Suprapubic skin (tissue), 4 donors: ENCODE measurements around the gene RPRM. TPM values are rescaled to one million over a fixed set of nuclear protein-coding genes. Genes with fewer than 3 reads are reported as not detected.
"Not testable (repeated sequence)": the region's sequence is repeated elsewhere in the genome, so short reads cannot be mapped to it uniquely, and the experiment has no call there.

Experiments used
- DNase-seq, 2 donors: peaks; one replicate each; pipeline ENCODE4 v3.0.0-alpha.2; 2019; ENCODE audit warnings: low spot score in 2 of 2
- H3K27ac ChIP-seq: fragments of 200-600 bp; sonication (generic); one replicate; pipeline ENCODE4 v1.5.1; 2019
- H3K27me3 ChIP-seq: fragments of 200-600 bp; sonication (generic); one replicate; pipeline ENCODE4 v1.5.1; 2019
- H3K36me3 ChIP-seq: fragments of 200-600 bp; sonication (generic); one replicate; pipeline ENCODE4 v1.5.1; 2019
- H3K4me1 ChIP-seq: fragments of 200-600 bp; sonication (generic); one replicate; pipeline ENCODE4 v1.5.1; 2019
- H3K4me3 ChIP-seq: fragments of 200-600 bp; sonication (generic); one replicate; pipeline ENCODE4 v1.5.1; 2019; ENCODE audit warnings: mild to moderate bottlenecking
- H3K9me3 ChIP-seq: fragments of 200-600 bp; sonication (generic); one replicate; pipeline ENCODE4 v1.5.1; 2019
- CTCF ChIP-seq, 2 donors: fragments of 200-600 bp in 1 of 2; fragments of 450-650 bp in 1 of 2; sonication (generic) in 1 of 2; IDR thresholded peaks; one replicate each; pipeline ENCODE4 v1.5.1; 2016 to 2019; ENCODE audit warnings: antibody characterized with exemption in 2 of 2, mild to moderate bottlenecking in 1 of 2, moderate library complexity in 1 of 2
- EP300 ChIP-seq: sonication (generic); formaldehyde crosslinking; IDR thresholded peaks from one replicate; pipeline ENCODE4 v1.6.1; 2017; ENCODE audit warnings: antibody characterized with exemption
- POLR2A ChIP-seq, 2 donors: fragments of 450-650 bp; IDR thresholded peaks; one replicate each; pipeline ENCODE4 v1.6.1; 2017; ENCODE audit warnings: antibody characterized with exemption in 2 of 2, mild to moderate bottlenecking in 2 of 2, moderate library complexity in 2 of 2
- POLR2AphosphoS5 ChIP-seq, 3 donors: sonication (generic); formaldehyde crosslinking; IDR thresholded peaks; one replicate each; pipeline ENCODE4 v1.6.1; 2017; ENCODE audit warnings: antibody characterized with exemption in 3 of 3
- WGBS: methylation state at CpG from one replicate; pipeline ENCODE4 v1.1.5; 2018; 5-methylcytosine and 5-hydroxymethylcytosine counted together
- total RNA-seq, 4 donors: library from RNA; depleted of rRNA; stranded (reverse); fragments of >200 nt; gene quantifications; one replicate each; pipeline ENCODE4 v1.1.0, GENCODE V29; 2016

The RPRM gene
- total RNA-seq, 4 donors from 2014 or later = 1.5 TPM; not detected in 3

- DNase-seq = no peak
- 90% methylated on average over 21 of the region's 21 CpGs for WGBS
- no peaks in the 10 kb centered on the region for H3K4me1 ChIP-seq
- no peaks in the 10 kb centered on the region for H3K9me3 ChIP-seq
- no peak for TF ChIP-seq EP300
- no peak for TF ChIP-seq POLR2A (IDR thresholded peaks at IDR 0.05)
- no peak for TF ChIP-seq POLR2AphosphoS5 (IDR thresholded peaks at IDR 0.05)
- no peak for TF ChIP-seq CTCF (IDR thresholded peaks at IDR 0.05)
- no peak overlapping the region for H3K4me3 ChIP-seq
- H3K27me3 ChIP-seq = no peaks in the 10 kb centered on the region
- H3K27ac ChIP-seq = no peak overlapping the region
- no peaks in the 10 kb centered on the region for H3K36me3 ChIP-seq
Measured at GRCh38 chr2:153455403-153455802, 23.2 kb downstream of the RPRM start.

DNA sequence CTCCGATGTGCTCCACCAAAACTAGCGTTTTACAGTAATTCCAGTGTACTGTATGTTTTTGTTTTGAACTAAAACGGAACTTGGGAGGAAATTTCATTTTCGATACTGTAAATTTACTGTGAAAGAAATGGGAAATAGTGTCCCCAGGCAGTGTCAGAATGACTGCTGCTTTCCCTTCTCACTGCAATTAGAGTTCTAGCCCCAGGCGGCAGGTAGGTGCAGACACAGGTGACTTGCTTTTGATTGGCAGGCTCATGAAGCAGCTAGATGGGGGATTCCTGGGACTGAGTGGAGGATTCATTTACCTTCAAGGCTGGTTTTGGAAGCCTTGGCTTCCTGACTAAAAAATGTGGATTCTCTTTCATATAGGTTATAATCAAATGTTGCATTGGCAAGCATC, 27.0 kb downstream of the RPRM start:
- no peak overlapping the region for H3K4me3 ChIP-seq
- DNase-seq = no peak
- no peak overlapping the region for H3K27ac ChIP-seq
- no peaks in the 10 kb centered on the region for H3K9me3 ChIP-seq
- H3K36me3 ChIP-seq = no peaks in the 10 kb centered on the region
- no peaks in the 10 kb centered on the region for H3K4me1 ChIP-seq
- TF ChIP-seq EP300 = no peak
- no peak for TF ChIP-seq CTCF (IDR thresholded peaks at IDR 0.05)
- no peak for TF ChIP-seq POLR2AphosphoS5 (IDR thresholded peaks at IDR 0.05)
- no peak for TF ChIP-seq POLR2A (IDR thresholded peaks at IDR 0.05)
- no peaks in the 10 kb centered on the region for H3K27me3 ChIP-seq
- WGBS = 46% methylated on average over 5 of the region's 5 CpGs

- Histone ChIP-seq H3K27me3 (no peaks in the 10 kb centered on the region), H3K9me3 (no peaks in the 10 kb centered on the region), H3K27ac (no peak overlapping the region), H3K36me3 (no peaks in the 10 kb centered on the region), H3K4me1 (no peaks in the 10 kb centered on the region), H3K4me3 (no peak overlapping the region)
- TF ChIP-seq POLR2A (IDR thresholded peaks at IDR 0.05) = no peak
- TF ChIP-seq EP300 = no peak
- no peak for TF ChIP-seq CTCF (IDR thresholded peaks at IDR 0.05)
- no peak for TF ChIP-seq POLR2AphosphoS5 (IDR thresholded peaks at IDR 0.05)
- 90% methylated on average over 4 of the region's 4 CpGs for WGBS
- DNase-seq = no peak
Measured at GRCh38 chr2:153443106-153443505, 35.5 kb downstream of the RPRM start.

GRCh38 chr2:153442616-153443015, 35.9 kb downstream of the RPRM start:
- H3K27ac ChIP-seq, DNase-seq, H3K36me3 ChIP-seq, H3K4me3 ChIP-seq, H3K27me3 ChIP-seq, H3K4me1 ChIP-seq, H3K9me3 ChIP-seq: not testable (repeated sequence)
- WGBS = 73% methylated on average over 5 of the region's 5 CpGs

DNA sequence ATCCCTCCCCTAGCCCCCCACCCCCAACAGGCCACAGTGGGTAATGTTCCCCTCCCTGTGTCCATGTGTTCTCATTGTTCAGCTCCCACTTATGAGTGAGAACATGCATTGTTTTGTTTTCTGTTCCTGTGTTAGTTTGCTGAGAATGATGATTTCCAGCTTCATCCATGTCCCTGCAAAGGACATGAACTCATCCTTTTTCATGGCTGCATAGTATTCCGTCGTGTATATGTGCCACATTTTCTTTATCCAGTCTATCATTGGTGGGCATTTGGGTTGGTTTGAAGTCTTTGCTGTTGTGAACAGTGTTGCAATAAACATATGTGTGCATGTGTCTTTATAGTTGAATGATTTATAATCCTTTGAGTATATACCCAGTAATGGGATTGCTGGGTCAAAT, 38.5 kb downstream of the RPRM start:
- H3K4me1 ChIP-seq, DNase-seq: not testable (repeated sequence)
- 95% methylated on average over 2 of the region's 2 CpGs for WGBS

DNA sequence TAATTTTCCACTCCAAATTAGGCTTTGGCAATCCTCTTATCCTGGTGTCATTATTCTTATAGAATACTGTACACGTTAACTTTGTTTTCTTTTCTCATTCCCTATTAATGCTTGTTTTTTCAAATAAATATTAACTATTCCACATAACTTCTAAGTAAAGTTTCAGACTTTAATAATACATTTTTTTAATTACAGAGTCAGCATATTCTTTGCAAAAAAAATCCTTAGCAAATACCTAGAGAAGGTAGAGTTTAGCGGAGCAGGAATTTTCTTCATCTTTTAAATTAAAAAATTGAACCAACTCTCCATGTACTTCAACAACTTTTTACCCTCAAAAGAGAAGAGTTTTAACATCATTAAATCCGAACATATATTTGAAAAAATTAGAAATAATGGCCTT, 45.2 kb downstream of the RPRM start:
- WGBS = 90% methylated on average over 3 of the region's 3 CpGs
- Histone ChIP-seq H3K27ac (no peak overlapping the region), H3K4me1 (no peaks in the 10 kb centered on the region), H3K36me3 (no peaks in the 10 kb centered on the region), H3K9me3 (no peaks in the 10 kb centered on the region), H3K4me3 (no peak overlapping the region), H3K27me3 (no peaks in the 10 kb centered on the region)
- DNase-seq = no peak
- TF ChIP-seq CTCF (IDR thresholded peaks at IDR 0.05) (no peak), POLR2AphosphoS5 (IDR thresholded peaks at IDR 0.05) (no peak), EP300 (no peak), POLR2A (IDR thresholded peaks at IDR 0.05) (no peak)

More for the DNA sequence above, 38.5 kb downstream of the RPRM start:
- not testable (repeated sequence) for H3K36me3 ChIP-seq, H3K27ac ChIP-seq, H3K27me3 ChIP-seq, H3K9me3 ChIP-seq, H3K4me3 ChIP-seq
